Measurements from ENCODE around the gene SLC38A10.

Gene SLC38A10

DNA sequence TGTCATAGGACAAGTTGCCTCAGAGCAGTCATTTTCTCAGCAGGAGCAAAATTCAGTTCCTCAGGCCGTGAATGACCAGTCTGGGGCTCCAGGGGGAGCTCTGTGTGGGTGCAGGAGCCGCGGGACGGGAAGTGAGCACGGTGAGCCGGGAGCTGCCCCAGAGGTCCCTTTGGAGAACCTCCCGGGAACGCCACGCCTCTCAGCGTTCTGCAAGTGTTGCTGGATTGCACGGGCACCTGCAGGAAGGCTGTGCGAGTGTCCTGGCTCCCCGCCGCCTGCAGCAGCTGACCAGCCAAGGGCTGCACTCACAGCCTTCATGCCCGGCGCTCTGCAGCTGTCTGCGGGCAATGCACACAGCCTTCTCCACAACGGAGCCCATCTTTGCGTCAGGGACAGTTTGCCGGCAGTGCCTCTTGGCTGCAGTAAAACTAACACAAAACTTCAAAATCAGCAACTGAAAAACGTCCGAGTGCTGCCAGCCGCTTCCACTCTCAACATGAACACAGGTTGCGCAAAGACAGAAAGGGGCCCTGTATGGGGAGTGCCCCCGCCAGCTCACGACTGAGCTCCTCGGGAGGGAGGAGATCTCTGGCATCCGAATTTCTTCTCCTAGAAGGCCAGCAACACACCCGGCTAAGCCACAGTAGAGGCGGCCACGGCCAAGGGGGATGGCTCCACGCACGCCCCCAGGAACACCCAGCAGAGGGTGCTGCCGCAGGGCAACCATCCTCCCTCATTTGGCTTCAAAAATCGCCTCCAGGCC, 40.0 kb downstream of the SLC38A10 start:
- DNase-seq (ENCODE audit: low spot score): peak; percentile 77

DNA sequence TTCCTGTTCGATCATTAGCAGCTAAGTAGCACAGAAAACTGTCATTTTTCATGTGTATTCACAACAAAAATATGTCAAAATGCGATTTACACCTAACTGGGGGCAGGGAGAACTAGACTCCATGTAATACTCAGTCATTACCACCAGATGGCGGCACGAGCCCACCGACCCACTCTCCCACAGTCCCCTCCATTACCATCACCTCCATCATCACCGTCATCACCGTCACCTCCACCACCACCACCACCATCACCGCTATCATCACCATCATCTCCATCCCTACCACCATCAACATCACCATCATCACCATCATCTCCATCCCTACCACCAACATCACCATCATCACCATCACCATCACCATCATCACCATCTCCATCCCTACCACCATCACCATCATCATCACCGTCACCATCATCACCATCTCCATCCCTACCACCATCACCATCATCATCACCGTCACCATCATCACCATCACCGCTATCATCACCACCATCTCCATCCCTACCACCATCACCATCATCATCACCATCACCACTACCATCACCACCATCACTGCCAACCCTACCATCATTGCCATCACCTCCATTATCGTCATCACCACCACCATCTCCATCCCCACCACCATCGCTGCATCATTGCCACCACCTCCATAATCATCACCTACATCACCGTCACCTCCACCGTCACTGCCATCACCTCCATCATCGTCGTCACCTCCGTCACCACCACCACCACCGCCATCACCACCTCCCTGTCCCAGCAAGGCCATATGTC, 41.6 kb downstream of the SLC38A10 start:
- peak; percentile 77 for DNase-seq (ENCODE audit: low spot score)

DNA sequence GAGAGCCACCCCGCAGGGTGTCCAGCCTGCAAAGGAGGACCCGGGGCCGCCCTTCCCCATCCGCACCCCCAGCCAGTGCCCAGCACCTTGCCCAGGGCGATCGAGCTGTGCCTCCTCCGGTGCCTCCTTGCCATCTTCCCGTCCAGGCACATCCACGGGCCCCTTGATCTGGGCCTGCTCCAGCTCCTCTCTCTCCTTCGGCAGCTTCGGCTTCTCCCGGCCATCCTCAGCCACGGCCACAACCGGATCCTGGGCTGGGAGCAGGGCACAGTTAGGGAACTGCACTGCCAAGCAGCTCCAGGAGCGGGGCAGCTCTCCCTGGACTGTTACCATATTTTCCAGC, 42.1 kb downstream of the SLC38A10 start:
- no peak for DNase-seq (ENCODE audit: low spot score)

DNA sequence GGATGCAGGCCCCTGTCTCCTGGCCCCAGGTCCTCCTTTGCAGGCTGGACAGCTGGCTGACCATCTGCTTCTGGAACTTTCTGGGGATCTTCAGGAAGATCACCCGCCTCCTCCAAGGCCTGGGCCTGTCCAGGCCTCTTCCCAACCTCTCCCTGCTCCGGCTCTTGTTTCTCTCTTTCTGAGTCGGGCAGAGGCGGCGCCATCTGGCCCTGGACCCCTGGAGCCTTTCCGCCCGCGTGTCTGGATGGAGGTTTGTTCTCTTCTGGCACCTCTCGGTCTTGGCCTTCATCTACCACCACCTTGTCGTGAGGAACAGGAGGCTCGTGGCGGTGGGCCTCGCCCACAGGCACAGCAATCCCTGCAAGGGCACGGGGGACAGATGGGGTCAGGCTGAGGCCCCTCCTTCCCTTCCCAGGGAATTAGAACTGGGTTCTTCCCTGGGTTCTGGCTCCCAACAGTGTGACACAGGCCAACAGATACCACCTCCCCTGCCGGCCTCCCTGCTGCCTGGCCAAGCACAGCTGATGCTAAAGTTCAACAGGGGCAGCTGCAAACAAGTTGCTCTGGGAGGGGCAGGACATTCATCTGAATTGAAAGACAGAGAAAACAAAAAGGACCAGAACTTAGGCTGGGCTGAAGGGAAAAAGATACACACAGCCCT, 42.7 kb downstream of the SLC38A10 start:
- DNase-seq (ENCODE audit: low spot score): no peak

DNA sequence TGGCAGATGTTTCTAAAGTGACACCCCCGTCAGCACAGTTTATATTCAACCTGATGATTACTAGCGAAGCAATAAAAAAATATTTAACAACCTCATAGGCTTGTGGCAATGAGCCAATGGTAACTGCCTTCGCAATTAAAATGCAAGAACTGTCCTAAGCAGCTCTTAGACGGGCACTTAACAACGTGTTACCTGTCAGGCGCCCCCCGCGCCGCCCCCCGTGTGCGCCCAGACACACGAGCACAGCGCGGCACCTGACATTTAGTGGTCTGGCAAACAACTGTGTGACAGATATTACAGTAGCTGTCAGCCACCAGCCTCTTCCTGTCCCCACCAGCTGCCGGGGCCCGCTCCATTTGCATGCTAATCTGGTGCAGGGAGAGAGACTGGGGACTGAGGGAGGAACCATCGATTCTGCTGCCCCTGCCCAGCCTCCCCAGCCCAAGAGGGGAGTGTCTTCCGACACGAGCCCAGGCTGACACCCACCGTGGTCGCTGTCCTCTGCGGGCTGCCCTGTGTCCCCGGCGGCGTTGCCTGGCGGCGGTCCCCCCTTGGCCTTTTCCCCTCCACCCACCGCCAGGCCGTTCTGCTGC, 43.3 kb downstream of the SLC38A10 start:
- DNase-seq (ENCODE audit: low spot score): no peak

DNA sequence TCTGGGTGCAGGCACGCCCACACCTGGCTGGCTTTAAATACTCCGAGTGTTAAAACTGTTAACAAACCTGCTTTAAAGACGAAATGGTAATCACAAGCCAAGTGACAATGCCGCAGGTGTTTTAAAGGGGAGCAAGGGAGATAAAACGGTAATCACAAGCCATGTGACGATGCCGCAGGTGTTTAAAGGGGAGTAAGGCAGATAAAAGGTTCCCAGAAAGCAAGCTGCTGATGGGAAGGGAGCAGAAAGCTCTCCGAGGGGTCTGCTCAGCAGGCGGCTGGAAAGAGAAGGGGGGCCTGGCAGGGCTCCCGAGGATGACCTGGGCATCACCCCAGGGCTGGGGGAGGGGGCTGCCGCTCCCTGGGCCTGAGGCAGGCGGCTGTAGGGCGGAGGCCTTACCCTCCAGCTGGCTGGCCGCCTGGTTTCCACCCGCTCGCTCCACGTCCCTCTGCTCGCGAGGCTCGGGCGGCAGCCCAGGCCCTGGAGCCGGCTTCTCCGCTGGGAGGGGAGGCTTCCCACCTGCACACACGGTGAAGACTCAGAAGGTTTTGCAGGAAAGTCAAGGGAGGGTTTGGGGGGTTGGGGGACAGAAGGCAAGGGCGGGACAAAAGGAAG, 43.9 kb downstream of the SLC38A10 start:
- DNase-seq (ENCODE audit: low spot score): no peak

DNA sequence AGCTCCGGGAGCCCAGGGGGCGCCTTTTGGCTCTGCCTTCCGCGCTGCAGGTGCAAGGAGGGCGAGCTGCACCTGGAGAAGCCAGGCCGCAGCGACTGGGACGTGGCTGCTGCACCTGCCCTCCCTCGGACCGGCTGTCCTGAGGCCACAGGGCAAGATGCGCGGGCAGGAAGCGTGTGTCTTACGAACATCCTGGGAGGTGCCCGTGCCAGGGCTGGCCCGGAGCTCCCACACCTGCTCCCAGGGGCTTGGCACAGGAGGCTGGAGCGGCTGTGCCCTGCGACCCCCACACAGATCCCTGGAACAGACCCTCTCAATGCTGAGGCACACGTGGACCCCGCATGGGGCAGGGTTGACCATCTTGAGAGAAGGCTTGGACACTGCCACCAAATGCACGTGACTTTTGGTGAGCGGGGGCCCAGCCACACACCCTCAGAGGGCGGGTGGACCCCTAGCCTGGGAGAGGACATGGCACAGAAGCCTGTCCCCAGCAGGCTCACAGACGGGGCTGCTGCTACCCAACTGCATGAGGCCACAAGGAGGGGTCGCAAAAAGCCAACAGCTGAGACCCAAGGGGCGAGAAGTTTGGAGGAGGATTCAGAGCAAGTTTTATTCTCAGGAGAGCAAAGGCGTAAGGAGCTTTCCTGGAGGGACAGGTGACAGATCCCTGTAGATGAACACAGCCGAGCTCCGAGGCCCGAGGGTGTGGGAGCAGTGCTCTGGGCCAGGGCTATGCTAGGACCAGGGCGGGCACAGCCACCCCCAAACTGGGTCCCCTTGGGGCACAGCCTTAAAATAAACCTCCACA, 44.6 kb downstream of the SLC38A10 start:
- no peak for DNase-seq (ENCODE audit: low spot score)

DNA sequence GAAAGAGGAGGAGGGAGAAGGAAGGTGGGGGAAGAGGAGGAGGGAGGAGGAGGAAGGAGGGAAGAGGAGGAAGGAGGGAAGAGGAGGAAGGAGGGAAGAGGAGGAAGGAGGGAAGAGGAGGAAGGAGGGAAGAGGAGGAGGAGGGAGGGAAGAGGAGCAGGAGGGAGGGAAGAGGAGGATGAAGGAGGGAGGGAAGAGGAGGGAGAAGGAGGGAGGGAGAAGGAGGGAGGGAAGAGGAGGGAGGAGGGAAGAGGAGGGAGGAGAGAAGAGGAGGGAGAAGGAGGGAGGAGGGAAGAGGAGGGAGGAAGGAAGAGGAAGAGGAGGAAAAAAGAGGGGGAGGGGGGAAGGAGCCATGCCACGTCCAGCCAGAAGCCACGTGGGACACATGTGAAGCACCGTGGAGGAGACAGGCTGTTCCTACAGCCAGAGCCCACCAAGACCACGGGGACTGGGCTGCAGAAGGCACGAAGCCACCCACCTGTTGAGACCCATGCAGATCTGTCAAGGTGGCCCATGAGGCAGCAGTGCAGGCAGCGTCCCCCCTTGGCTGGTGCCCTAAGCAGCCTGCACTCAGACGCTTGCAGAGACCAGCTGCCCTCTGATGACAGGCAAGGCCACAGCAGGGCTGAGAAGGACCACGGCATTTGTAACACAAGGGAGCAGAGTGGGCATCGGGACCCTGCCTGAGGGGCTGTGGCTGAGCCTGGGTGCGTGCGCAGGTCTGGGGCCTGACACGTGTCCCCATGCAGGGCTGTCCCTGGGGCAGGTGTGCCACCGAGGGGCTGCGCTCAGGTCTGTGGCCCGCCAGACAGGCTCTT, 45.7 kb downstream of the SLC38A10 start:
- no peak for DNase-seq (ENCODE audit: low spot score)

DNA sequence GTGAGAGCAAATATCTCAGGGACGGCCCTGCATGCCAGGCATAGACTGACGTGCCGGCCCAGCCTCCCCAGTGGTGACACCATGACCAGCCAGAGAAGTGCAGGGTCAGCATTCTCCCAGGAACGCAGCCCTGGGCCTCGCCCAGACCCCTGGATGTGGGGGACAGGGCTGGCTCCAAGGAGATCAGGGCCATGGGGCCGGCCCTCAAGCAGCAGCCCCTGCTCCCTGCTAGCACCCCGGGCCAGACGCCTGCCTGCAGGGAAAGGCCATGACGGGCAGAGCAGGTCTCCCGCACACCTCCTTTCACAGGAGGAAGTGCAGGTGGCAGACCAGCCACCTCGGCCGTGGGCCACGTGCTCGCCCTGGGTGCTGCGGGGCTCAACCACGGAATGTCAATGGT, 46.5 kb downstream of the SLC38A10 start:
- no peak for DNase-seq (ENCODE audit: low spot score)

DNA sequence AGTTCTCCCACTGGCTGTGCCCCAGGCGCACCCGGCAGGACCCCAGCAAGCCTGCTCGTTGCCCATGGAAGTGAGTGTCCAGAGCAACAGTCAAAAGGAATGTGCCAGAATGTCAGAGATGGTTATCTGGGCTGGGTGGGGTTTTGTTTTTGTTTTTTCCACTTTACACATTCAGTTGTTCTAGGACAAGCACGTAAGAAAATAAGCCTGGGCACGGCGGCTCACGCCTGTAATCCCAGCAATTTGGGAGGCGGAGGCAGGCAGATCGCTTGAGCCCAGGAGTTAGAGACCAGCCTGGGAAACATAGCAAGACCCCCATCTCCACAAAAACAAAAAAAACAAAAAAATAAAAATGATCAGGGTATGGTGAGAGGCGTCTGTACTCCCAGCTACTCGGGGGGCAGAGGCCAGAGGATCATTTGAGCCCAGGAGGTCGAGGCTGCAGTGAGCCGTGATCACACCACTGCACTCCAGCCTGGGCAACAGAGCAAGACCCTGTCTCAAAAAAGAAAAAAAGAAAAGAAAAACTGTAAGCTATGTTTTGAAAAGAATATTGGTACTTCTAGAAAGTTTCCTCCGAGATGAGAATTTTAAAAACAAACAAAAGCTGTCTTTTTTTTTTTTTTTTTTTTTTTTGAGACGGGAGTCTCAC, 47.6 kb downstream of the SLC38A10 start:
- DNase-seq (ENCODE audit: low spot score): no peak

DNA sequence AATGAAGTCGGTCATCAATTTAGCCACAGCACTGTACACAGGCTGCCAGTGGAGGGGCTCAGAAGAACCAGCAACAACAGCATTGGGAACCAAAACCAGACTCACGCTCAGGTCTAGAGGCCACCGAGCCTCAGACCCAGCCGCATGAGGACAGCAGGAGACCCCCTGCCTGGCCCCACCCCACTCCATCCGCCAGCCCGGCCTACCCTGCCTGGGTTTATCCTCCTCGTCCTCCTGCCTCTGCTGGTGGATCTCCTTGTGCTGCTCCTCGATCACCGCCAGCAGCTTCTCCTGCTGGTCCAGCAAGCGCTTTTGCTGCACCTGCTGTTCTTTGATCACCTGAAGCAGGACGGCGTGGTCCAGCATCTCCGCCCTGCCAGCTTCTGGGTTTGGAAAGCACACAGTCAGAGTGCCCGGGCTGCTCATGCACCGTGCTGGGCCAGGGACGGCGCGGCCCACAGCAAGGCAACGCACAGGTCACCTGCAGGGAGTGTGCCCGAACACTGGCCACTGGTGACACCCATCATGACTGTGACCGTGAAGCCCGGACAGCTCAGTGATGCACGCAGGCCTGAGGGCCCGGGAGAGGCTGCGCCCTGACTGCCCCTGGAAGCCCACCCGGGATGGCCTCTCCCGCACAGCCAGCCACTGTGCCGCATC, 48.3 kb downstream of the SLC38A10 start:
- no peak for DNase-seq (ENCODE audit: low spot score)

DNA sequence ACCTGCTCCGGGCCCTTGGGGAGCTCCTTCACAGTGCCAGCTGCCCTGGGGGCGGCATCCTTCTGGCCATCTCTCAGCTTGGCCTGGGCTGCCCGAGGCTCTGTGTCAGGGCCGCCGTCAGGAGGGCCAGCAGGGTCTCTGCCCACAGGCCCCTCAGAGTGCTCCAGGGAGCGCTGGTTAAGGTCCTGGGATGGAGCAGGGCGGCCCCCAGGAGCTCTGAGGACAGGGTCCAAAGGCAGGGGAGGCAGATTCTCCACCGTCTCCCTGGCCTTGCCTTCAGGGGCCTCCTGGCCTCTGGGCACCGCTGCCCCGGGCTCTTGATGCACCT, 48.8 kb downstream of the SLC38A10 start:
- no peak for DNase-seq (ENCODE audit: low spot score)

DNA sequence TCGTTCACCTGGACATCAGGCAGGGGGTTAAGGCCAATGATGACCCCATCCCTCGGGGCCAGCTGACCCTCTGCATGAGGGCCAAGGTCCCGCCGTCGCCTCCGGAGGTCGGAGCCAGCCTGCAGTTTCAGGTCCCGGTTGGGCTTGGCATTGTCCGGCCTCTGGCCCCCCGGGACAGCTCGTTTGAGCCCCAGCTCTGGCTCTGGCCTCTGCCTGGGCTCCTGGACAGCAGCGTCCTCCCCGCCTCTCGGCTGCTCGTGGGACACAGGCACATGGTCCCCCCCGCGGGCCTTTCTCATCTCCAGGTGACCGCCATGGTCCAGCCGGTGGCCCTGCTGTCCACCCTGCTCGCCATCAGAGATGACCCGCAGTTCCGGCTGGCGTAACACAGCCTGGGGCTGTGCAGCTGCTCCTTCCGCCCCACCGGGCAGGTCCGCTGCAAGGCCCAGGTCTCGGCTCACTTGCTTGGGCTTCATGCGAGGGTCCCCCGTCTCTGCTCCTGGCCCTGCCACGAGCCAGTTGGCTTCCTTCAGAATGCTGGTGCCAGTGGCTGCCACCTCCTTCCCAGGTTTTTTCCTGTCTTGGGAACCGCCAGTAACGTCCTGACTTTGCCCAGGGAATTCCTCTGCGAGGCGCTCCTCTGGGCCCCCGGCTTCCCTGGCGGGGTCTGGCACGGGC, 49.3 kb downstream of the SLC38A10 start:
- no peak for DNase-seq (ENCODE audit: low spot score)

DNA sequence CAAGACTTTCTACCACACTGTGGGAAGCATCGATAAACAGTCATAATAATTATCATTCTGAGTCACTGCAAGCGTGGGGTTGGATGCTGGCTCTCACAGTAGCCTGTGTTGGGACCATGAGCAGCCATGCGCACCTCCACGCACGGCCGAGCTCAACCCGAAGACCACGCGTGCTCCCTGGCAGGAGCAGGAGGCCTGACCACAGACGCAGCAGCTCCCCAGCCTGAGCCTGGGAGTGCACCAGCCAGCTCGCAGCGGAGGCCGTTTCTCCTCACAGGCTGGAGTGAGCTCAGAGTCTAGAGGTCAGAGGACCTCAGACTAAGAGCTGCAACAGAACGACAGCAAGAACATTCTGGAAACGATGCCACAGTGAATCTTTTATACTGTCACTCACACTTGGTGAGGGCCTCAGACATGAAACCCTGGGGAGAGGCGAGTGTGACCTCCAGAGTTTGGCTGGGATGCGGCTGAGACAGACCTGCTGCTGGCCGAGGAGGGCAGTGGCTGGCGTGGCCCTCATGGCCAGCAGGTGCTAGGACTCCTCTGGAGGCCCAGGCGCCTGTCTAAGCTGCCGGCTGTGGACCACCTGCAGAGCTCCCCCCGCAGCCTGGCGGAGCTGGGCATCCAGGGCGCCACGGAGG, 50.0 kb downstream of the SLC38A10 start:
- DNase-seq (ENCODE audit: low spot score): no peak

DNA sequence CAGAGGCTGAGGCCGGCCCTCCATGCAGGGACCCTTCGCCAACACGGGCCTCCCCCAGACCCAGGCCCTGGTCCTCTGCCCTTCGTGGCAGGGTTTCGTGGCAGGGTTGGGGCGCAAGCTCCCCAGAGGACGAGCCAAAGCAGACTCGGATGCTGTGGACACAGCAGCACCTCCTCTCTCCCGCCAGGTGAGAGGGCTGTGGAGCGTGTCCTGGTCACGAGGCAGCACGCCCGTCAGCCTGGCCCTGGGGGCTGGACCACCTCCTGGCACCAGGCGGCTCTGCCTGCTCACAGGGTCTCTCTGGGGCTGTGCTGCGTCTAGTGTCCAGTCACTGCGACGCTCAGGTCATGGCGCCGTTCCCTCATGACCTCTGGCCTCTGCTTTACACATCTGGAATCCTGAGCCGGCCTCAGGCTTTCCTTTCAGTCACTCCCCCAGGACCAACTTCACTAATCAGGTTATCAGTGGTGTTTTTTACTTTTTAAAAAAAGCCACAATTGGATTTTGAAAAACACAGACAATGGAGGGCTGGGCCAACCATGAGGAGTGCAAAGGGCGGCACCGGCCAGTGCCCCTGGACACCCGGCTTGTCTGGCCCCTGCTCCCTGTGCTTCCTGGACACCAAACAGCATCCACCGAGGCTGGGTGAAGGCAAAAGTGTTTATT, 50.6 kb downstream of the SLC38A10 start:
- DNase-seq (ENCODE audit: low spot score): no peak

DNA sequence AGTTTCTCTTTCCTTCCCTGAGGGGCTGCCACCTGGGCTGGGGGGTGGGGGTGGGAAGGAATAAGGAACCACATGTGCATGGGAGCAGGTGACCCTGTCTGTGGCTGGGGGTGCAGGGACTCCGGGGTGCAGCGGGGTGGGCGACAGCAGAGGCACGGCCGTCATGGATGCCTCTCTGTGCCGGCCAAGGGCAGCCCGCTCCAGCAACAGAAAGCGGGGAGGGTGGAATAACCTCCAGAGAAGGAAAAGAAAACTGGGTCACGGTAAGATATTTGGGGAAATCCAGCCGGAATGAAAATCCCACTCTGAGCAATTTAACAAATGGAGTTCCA, 51.8 kb downstream of the SLC38A10 start:
- no peak for DNase-seq (ENCODE audit: low spot score)

DNA sequence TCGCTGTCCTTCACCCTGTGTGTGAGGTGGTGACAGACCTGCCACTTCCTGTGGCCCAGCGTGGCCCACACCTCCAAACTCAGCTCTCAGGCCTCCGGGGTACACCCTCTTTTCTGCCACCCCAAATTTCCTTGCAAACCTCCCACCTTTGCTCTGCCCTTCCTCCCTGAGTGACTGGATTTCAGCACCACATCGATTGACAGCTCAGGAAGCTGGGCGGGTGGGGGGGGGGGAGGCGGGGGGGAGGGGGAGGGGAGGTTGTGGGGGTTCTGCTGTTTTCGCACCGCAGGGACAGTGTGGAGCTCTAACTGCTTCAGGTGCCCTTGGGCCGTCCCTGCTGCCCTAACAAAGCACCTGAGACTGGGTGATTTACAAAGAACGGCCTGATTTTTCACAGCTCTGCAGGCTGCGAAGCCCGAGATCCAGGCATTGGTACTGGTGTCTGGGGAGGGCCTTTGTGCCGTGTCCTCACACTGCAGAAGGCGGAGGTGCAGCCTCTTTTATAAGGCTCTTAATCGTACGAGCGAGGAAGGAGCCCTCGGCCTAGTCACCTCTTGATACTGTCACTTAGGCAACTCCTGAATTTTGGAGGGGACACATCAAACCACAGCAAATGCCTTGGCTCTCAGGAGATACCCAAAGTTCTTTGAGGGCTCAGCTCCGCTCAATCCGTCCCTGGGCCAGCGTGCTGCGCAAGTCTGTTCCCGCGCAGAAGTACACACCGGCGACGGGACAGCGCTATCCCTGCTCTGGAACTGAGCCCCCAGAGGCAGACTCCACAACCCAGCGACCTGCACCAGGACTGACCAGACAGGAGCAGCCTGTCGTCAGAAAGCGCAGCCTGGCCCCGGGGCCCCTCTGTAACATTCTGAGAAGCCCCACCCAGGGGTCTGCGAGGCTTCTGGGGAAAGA, 52.4 kb downstream of the SLC38A10 start:
- DNase-seq (ENCODE audit: low spot score): no peak
